HEK293T (cell line): ENCODE results near the gene ELMOD3.
"Not testable (repeated sequence)": the region's sequence is repeated elsewhere in the genome, so short reads cannot be mapped to it uniquely, and the experiment has no call there.

Experiments
- CTCF ChIA-PET: fragments of 350-600 bp; formaldehyde crosslinking; extraction: SDS; loops from one replicate; lab custom pipeline; 2021; ENCODE audit warnings: antibody characterized with exemption, inconsistent platforms; lab: Yijun Ruan, JAX
- POLR2A ChIA-PET: fragments of 350-600 bp; formaldehyde crosslinking; extraction: SDS; loops from one replicate; lab custom pipeline; 2020; ENCODE audit warnings: antibody characterized with exemption, inconsistent platforms; lab: Yijun Ruan, JAX
- DNase-seq: peaks from one replicate; pipeline ENCODE4 v3.0.0; 2012; ENCODE audit warnings: mixed read lengths; ENCODE audit errors: extremely low spot score
- ARNT ChIP-seq: fragments of 450-650 bp; IDR thresholded peaks from 2 replicates; pipeline ENCODE4 v1.6.1; 2017; ENCODE audit warnings: mild to moderate bottlenecking
- BHLHE40 ChIP-seq: fragments of 450-650 bp; IDR thresholded peaks from 2 replicates; pipeline ENCODE4 v1.6.1; 2016; ENCODE audit warnings: mild to moderate bottlenecking, moderate library complexity, borderline replicate concordance
- CTBP1 ChIP-seq: fragments of 450-650 bp; IDR thresholded peaks from 2 replicates; pipeline ENCODE4 v1.6.1; 2016; ENCODE audit warnings: borderline replicate concordance
- ELF4 ChIP-seq: fragments of 450-650 bp; IDR thresholded peaks from 2 replicates; pipeline ENCODE4 v1.6.1; 2017; ENCODE audit warnings: antibody characterized with exemption
- FOXA1 ChIP-seq: fragments of 450-650 bp; IDR thresholded peaks from 2 replicates; pipeline ENCODE4 v1.6.1; 2016; ENCODE audit warnings: mild to moderate bottlenecking
- FOXK2 ChIP-seq: fragments of 450-650 bp; IDR thresholded peaks from 2 replicates; pipeline ENCODE4 v1.6.1; 2016; ENCODE audit warnings: mild to moderate bottlenecking
- FOXM1 ChIP-seq: fragments of 450-650 bp; IDR thresholded peaks from 2 replicates; pipeline ENCODE4 v1.6.1; 2017; ENCODE audit warnings: mild to moderate bottlenecking, borderline replicate concordance
- HDGF ChIP-seq: fragments of 450-650 bp; IDR thresholded peaks from 2 replicates; pipeline ENCODE4 v1.6.1; 2017; ENCODE audit warnings: antibody characterized with exemption, borderline replicate concordance
- L3MBTL2 ChIP-seq: fragments of 450-650 bp; conservative IDR thresholded peaks from 2 replicates; pipeline ENCODE4 v1.6.1; 2016; ENCODE audit warnings: mild to moderate bottlenecking
- LEF1 ChIP-seq: fragments of 450-650 bp; IDR thresholded peaks from 2 replicates; pipeline ENCODE4 v1.6.1; 2017; ENCODE audit warnings: mild to moderate bottlenecking, borderline replicate concordance
- NFRKB ChIP-seq: fragments of 450-650 bp; IDR thresholded peaks from 2 replicates; pipeline ENCODE4 v1.6.1; 2016; ENCODE audit warnings: mild to moderate bottlenecking, moderate library complexity
- SP1 ChIP-seq: fragments of 450-650 bp; IDR thresholded peaks from 2 replicates; pipeline ENCODE4 v1.6.1; 2017
- SUZ12 ChIP-seq: fragments of 450-650 bp; IDR thresholded peaks from 2 replicates; pipeline ENCODE4 v1.6.1; 2016; ENCODE audit warnings: mild to moderate bottlenecking
- TARDBP ChIP-seq: fragments of 450-650 bp; IDR thresholded peaks from 2 replicates; pipeline ENCODE4 v1.6.1; 2016
- ZNF384 ChIP-seq: fragments of 450-650 bp; IDR thresholded peaks from 2 replicates; pipeline ENCODE4 v1.6.1; 2016
- TF ChIP-seq, protein P1 (sequence below): fragments of 450-650 bp; IDR thresholded peaks from 2 replicates; pipeline ENCODE4 v1.6.1; 2016

Gene ELMOD3

DNA sequence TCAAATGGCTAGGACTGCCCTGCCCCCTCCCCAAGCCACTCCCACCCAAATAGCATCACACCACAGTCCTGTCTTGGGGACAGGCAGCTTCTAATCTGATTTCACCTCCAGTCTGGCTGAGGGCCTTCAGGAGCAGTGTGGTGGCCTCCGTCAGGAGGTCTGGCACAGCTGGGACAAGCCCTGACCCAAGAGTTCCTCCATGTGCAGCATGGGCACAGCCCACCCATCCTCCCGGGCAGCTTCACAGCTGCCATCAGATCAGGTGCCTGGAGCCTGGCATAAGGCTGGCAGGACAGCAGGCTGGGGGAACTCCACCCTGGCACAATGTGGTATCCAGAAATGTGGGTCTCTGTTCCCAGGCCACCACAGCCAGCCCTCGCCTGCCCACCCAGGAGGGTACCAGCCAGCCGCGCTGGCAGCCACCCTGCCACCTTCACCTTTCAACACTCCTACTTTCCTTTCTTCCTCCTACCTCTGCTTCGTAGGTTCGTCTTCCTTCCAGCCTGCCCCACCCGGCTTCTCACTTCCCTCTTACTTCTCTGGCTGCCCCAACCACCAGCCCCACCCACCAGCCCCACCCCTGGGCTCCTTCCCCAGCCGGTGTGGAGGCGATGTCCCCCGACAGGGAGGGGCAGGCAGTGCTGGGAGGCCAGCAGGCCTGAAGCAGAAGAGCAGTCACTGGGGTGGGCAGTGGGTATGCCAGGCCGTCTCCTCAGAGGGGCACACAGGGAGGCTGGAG is 55.4 kb downstream of the ELMOD3 start, which contains the start of gene CAPG:
Gene CAPG (minus strand): TSS at position 522 of the 739 bp plus-strand sequence. CDS start 8,221 bp downstream, outside the sequence.
- ChIA-PET POLR2A (interaction anchor here (1.1 kb wide), 1 partner anchor 9 kb away, joined by 5 read pairs; the partner anchor contains the start of gene SH2D6), CTCF (no interaction called here)
- TF ChIP-seq FOXM1 (no peak), SP1 (no peak), FOXK2 (no peak), TARDBP (no peak), CTBP1 (no peak), HDGF (no peak), ELF4 (no peak), SUZ12 (no peak), LEF1 (no peak), ARNT (no peak), L3MBTL2 (no peak), BHLHE40 (no peak), ZNF384 (no peak), NFRKB (no peak), FOXA1 (no peak)
- TF ChIP-seq, protein P1, sequence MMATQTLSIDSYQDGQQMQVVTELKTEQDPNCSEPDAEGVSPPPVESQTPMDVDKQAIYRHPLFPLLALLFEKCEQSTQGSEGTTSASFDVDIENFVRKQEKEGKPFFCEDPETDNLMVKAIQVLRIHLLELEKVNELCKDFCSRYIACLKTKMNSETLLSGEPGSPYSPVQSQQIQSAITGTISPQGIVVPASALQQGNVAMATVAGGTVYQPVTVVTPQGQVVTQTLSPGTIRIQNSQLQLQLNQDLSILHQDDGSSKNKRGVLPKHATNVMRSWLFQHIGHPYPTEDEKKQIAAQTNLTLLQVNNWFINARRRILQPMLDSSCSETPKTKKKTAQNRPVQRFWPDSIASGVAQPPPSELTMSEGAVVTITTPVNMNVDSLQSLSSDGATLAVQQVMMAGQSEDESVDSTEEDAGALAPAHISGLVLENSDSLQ: no peak
- no peak for DNase-seq

DNA sequence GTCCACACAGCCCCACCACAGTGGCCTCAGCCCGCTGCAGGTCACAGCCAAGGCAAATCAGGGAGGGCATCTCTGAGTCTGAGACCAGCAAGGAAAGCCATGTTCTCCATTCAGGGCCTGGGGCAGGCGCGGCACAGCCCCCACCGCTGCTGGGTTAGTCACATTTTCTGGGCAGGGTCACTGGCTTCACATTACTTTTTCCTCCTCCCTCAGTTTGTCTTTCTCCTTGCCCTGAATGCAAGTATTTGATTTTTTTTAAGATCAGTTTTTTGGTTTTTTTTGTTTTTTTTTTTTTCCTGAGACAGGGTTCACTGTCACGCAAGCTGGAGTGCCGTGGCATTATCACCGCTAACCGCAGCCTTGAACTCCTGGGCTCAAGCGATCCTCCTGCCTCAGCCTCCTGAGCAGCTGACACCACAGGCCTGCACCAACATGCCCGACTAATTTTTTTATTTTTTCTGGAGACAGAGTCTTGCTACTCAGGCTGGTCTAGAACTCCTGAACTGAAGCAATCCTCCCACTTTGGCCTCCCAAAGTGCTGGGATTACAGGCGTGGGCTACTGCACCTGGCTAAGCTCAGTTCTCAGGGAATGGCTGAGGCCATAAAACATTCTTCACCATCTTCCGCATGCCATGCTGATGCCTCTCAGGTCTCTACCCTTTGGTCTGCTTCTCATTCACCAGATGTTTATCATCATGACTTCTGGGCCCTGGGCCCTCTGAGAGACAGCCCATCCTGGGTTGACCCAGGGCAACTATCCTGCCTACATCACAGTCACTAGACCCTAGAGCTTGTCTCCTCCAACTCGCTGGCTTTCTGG is 56.2 kb downstream of the ELMOD3 start:
- DNase-seq: no peak
- ChIA-PET CTCF (no interaction called here), POLR2A (no interaction called here)
- TF ChIP-seq HDGF: no peak
- no peak for TF ChIP-seq CTBP1
- TF ChIP-seq BHLHE40: no peak
- no peak for TF ChIP-seq FOXM1
- no peak for TF ChIP-seq L3MBTL2
- no peak for TF ChIP-seq ELF4
- no peak for TF ChIP-seq FOXK2
- no peak for TF ChIP-seq SUZ12
- no peak for TF ChIP-seq NFRKB
- no peak for TF ChIP-seq ZNF384
- TF ChIP-seq LEF1: no peak
- TF ChIP-seq ARNT: no peak
- TF ChIP-seq, protein P1: no peak
- TF ChIP-seq SP1: no peak
- TF ChIP-seq TARDBP: no peak
- TF ChIP-seq FOXA1: no peak

DNA sequence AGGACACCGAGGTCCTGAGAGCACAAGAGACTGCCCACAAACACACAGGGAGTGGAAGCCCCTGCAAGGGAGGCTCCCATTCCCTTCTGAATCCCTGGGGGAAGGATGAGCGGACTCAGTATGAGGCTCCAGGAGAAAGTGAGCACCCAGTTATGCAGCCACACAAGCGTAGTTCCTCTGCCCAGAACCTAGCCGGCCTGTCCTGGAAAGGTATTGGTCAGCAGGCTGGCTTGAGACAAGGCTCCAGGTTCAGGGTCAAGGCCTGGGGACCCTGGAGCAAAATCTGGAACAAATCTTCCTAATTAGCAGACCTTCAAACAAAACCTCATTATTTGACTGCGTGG is 56.8 kb downstream of the ELMOD3 start:
- ChIA-PET CTCF (no interaction called here), POLR2A (no interaction called here)
- no peak for DNase-seq
- TF ChIP-seq TARDBP (no peak), CTBP1 (no peak)

DNA sequence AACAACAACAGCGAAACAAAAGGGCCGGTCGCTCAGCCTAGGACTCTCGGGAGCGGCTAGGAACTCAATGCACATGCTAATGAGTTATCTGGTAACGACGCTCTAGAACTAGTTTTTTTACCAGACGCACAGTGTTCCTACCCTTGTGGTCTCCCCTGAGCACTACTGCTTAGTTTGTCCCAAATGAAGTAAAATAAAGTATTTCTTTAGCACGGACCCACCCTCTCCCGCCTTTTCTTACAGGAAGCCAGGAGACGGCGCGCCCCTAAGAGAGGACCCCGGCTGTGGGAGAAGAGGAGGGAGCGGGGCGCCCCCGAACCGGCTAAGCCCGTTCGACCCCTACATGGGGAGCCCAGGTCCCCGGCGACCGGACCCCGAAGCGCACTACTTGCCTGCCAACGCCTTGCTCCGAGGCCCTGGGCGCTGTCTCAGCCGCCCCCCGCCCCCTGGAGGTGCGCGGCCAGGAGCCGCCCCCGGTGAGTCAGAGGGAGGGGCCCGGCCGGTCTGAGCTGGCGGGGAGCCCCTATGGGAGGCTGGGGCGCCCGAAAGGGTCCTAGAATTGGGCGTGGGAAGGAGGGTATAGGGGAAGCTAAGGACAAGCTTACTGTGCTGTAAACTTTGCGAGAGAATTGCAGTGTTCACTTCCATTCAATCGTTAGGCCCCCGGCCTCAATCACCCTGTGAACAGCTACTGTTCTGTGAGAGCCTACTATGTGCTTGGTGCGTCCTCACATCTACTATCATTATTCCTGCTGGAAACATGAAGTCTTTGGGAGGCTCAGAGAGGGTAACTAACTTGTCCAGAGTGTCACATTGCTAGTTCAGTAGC is 59.2 kb downstream of the ELMOD3 start:
- no peak for DNase-seq
- ChIA-PET CTCF (interaction anchor here (0.5 to 1.6 kb wide), 3 partner anchors 46 to 248 kb away, joined by 3 to 6 read pairs (median 3); no protein-coding TSS in a partner anchor), POLR2A (interaction anchor here (1.0 to 1.3 kb wide), 2 partner anchors 8 to 125 kb away, joined by 3 read pairs; partner anchors contain the start of gene MAT2A)
- no peak for TF ChIP-seq LEF1
- TF ChIP-seq CTBP1: no peak
- no peak for TF ChIP-seq ELF4
- TF ChIP-seq ARNT: no peak
- TF ChIP-seq FOXM1: no peak
- no peak for TF ChIP-seq BHLHE40
- no peak for TF ChIP-seq TARDBP
- TF ChIP-seq L3MBTL2: no peak
- TF ChIP-seq HDGF: no peak
- no peak for TF ChIP-seq SP1
- no peak for TF ChIP-seq NFRKB
- no peak for TF ChIP-seq SUZ12
- no peak for TF ChIP-seq ZNF384

DNA sequence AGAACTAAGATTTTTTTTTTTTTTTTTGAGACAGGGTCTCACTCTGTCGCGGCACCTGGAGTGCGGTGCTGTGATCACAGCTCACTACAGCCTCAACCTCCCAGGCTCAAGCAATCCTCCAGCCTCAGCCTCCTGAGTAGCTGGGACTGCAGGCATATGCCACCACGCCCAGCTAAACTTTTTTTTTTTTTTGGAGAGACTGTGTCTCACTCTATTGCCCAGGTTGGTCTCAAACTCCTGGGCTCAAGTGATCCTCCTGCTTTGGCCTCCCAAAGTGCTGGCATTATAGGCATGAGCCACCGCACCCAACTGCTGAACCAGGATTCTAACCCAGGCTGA is 59.8 kb downstream of the ELMOD3 start:
- not testable (repeated sequence) for DNase-seq
- CTCF ChIA-PET: interaction anchor here (0.5 to 0.7 kb wide), 2 partner anchors 47 to 118 kb away, joined by 3 read pairs; no protein-coding TSS in a partner anchor
- POLR2A ChIA-PET: interaction anchor here (1.0 kb wide), 1 partner anchor 9 kb away, joined by 3 read pairs; no protein-coding TSS in a partner anchor
